CD4-positive, alpha-beta T cell treated with Interleukin-4 for 1 hour (primary cell): Measurements from ENCODE around the gene FYCO1.
A peak's percentile ranks its signal among the peaks of the same experiment; 100 is the strongest.

Source experiments
- DNase-seq, 2 donors: peaks; one replicate each; pipeline ENCODE4 v3.0.0-alpha.2; 2020 to 2022

Gene FYCO1

GRCh38 chr3:45874677-45875346 lies 120.8 kb downstream of the FYCO1 start:
- no peak for DNase-seq

- DNase-seq, result no peak
Observed at GRCh38 chr3:45873638-45874037, 122.0 kb downstream of the FYCO1 start.

- no peak for DNase-seq
Observed at GRCh38 chr3:45873036-45873435, 122.6 kb downstream of the FYCO1 start.

GRCh38 chr3:45872569-45872968 lies 123.1 kb downstream of the FYCO1 start:
- no peak for DNase-seq

GRCh38 chr3:45871780-45872179 lies 123.8 kb downstream of the FYCO1 start:
- DNase-seq, result no peak

GRCh38 chr3:45870099-45870498 lies 125.5 kb downstream of the FYCO1 start:
- peak; percentile 70 to 80 for DNase-seq

- DNase-seq, result no peak
Observed at GRCh38 chr3:45869638-45870037, 126.0 kb downstream of the FYCO1 start.

GRCh38 chr3:45868650-45869049 lies 127.0 kb downstream of the FYCO1 start:
- DNase-seq, result no peak

- no peak for DNase-seq
Observed at GRCh38 chr3:45868213-45868612, 127.4 kb downstream of the FYCO1 start.
